ENCODE results near the gene ACOT7.
"Not testable (repeated sequence)": the region's sequence is repeated elsewhere in the genome, so short reads cannot be mapped to it uniquely, and the experiment has no call there.

ACOT7 gene

GRCh38 chr1:6373961-6374720 lies 19.4 kb downstream of the ACOT7 start:
- H2AFZ ChIP-seq (ENCODE audit: low read length), result no peak overlapping the region
- no peak overlapping the region for H3K27ac ChIP-seq (ENCODE audit: low read depth, low read length, poor library complexity, severe bottlenecking)
- TF ChIP-seq EZH2 (IDR thresholded peaks at IDR 0.05; ENCODE audit: borderline replicate concordance, low read length) (no peak), CTCF (IDR thresholded peaks at IDR 0.05; ENCODE audit: low read length) (no peak)
- no peaks in the 10 kb centered on the region for H3F3A ChIP-seq (ENCODE audit: insufficient read depth, low read length)
- H3K79me2 ChIP-seq (ENCODE audit: insufficient read depth, low read length), result no peaks in the 10 kb centered on the region
- no peak overlapping the region for H3K4me3 ChIP-seq (ENCODE audit: low read depth, low read length, poor library complexity, severe bottlenecking)
- no peak overlapping the region for H3K4me2 ChIP-seq (ENCODE audit: low read length)
- no peaks in the 10 kb centered on the region for H3K4me1 ChIP-seq (ENCODE audit: insufficient read depth, low read length, severe bottlenecking)
- no peaks in the 10 kb centered on the region; the same call in 1 of the 2 replicates for H3K36me3 ChIP-seq (ENCODE audit: insufficient read depth, low read length)
- no peak overlapping the region for H3K9ac ChIP-seq (ENCODE audit: low read length)
- H4K20me1 ChIP-seq (ENCODE audit: insufficient read depth, low read length), result no peaks in the 10 kb centered on the region
- H3K9me2 ChIP-seq (ENCODE audit: low read depth, low read length), result no peaks in the 10 kb centered on the region
- no peaks in the 10 kb centered on the region for H3K9me3 ChIP-seq (ENCODE audit: low read length)
- H3K27me3 ChIP-seq (ENCODE audit: insufficient read depth, low read length), result no peaks in the 10 kb centered on the region

GRCh38 chr1:6372236-6372635 lies 21.3 kb downstream of the ACOT7 start:
- not testable (repeated sequence) for H3K4me3 ChIP-seq (ENCODE audit: low read depth, low read length, poor library complexity, severe bottlenecking); H3K9me2 ChIP-seq (ENCODE audit: low read depth, low read length); H3K4me2 ChIP-seq (ENCODE audit: low read length); H3K9ac ChIP-seq (ENCODE audit: low read length); H2AFZ ChIP-seq (ENCODE audit: low read length); H3K4me1 ChIP-seq (ENCODE audit: insufficient read depth, low read length, severe bottlenecking); H3F3A ChIP-seq (ENCODE audit: insufficient read depth, low read length); H3K36me3 ChIP-seq (ENCODE audit: insufficient read depth, low read length); H3K79me2 ChIP-seq (ENCODE audit: insufficient read depth, low read length); H3K27ac ChIP-seq (ENCODE audit: low read depth, low read length, poor library complexity, severe bottlenecking); H3K27me3 ChIP-seq (ENCODE audit: insufficient read depth, low read length); H4K20me1 ChIP-seq (ENCODE audit: insufficient read depth, low read length); H3K9me3 ChIP-seq (ENCODE audit: low read length)

GRCh38 chr1:6370006-6370405 lies 23.6 kb downstream of the ACOT7 start:
- Histone ChIP-seq H3K36me3 (ENCODE audit: insufficient read depth, low read length) (no peaks in the 10 kb centered on the region), H4K20me1 (ENCODE audit: insufficient read depth, low read length) (no peaks in the 10 kb centered on the region), H3K9ac (ENCODE audit: low read length) (no peak overlapping the region), H3K4me1 (ENCODE audit: insufficient read depth, low read length, severe bottlenecking) (no peaks in the 10 kb centered on the region), H3F3A (ENCODE audit: insufficient read depth, low read length) (no peaks in the 10 kb centered on the region), H3K79me2 (ENCODE audit: insufficient read depth, low read length) (no peaks in the 10 kb centered on the region), H3K4me2 (ENCODE audit: low read length) (no peak overlapping the region), H2AFZ (ENCODE audit: low read length) (no peak overlapping the region), H3K27me3 (ENCODE audit: insufficient read depth, low read length) (no peaks in the 10 kb centered on the region), H3K27ac (ENCODE audit: low read depth, low read length, poor library complexity, severe bottlenecking) (no peak overlapping the region), H3K9me2 (ENCODE audit: low read depth, low read length) (no peaks in the 10 kb centered on the region), H3K9me3 (ENCODE audit: low read length) (peaks cover 10% of the 10 kb centered on the region), H3K4me3 (ENCODE audit: low read depth, low read length, poor library complexity, severe bottlenecking) (no peak overlapping the region)
- TF ChIP-seq CTCF (IDR thresholded peaks at IDR 0.05; ENCODE audit: low read length), result no peak
- no peak for TF ChIP-seq EZH2 (IDR thresholded peaks at IDR 0.05; ENCODE audit: borderline replicate concordance, low read length)
